22Rv1 (cell line): ENCODE results near the gene LUZP1.

Experiments used
- CTCF ChIP-seq: fragments of 450-650 bp; IDR thresholded peaks from 2 replicates; pipeline ENCODE4 v1.5.1; 2017; ENCODE audit warnings: mild to moderate bottlenecking
- ZFX ChIP-seq: fragments of 450-650 bp; IDR thresholded peaks from 2 replicates; pipeline ENCODE4 v1.6.1; 2017; ENCODE audit warnings: antibody characterized with exemption, borderline replicate concordance

GRCh38 chr1:23169727-23170335 is 1.2 kb upstream of the LUZP1 start:
- no peak for TF ChIP-seq CTCF
- no peak for TF ChIP-seq ZFX
